HCT116 (cell line): ENCODE data around the gene TXLNG. TPM values are rescaled to one million over a fixed set of nuclear protein-coding genes. Genes with fewer than 3 reads are reported as not detected.

Experiments
- ATAC-seq: fragments of 200-7000 bp; cut with Tn5 transposase; 2 replicates; pipeline ENCODE4 v1.9.1; 2020; ENCODE audit warnings: mild to moderate bottlenecking, moderate library complexity
- BruUV-seq: library from RNA; stranded (reverse); fragments of 400-500 nt; replicated peaks from 2 replicates; lab custom pipeline; 2021; lab: Mats Ljungman, UMichigan
- CTCF ChIA-PET: fragments of 300-600 bp; sonication (Branson Sonifier 250); formaldehyde crosslinking; loops from one replicate; lab custom pipeline; 2021; ENCODE audit warnings: antibody characterized with exemption; lab: Charles Lee
- POLR2A ChIA-PET: fragments of 300-600, 350-600 bp; sonication (Branson Sonifier 250); formaldehyde crosslinking; loops from one replicate; lab custom pipeline; 2021; ENCODE audit warnings: antibody characterized with exemption; lab: Charles Lee
- RAD21 ChIA-PET, 2 experiments: fragments of 300-600 bp; sonication (Branson Sonifier 250); formaldehyde crosslinking; loops; one replicate each; lab custom pipeline; 2023; ENCODE audit warnings: low total read pairs in 2 of 2; ENCODE audit not compliant: uncharacterized antibody in 2 of 2, unreplicated experiment in 2 of 2, low non-redundant PET in 1 of 2; lab: Charles Lee
- DNase-seq: peaks from one replicate; pipeline ENCODE4 v3.0.0-alpha.2; 2010; ENCODE audit warnings: low read depth, low spot score
- H2AFZ ChIP-seq: fragments of 200-600 bp; shearing (Covaris generic), sonication (generic); 2 replicates; pipeline ENCODE4 v1.6.1; 2017; ENCODE audit warnings: low read depth, mixed run types, mixed read lengths, antibody characterized with exemption, low read length; ENCODE audit not compliant: poor library complexity, severe bottlenecking
- H3K27ac ChIP-seq: 2 replicates; pipeline ENCODE4 v1.5.1; 2012; ENCODE audit warnings: low read depth, low read length
- H3K27me3 ChIP-seq: fragments of 200-600 bp; sonication (generic); 2 replicates; pipeline ENCODE4 v1.6.1; 2016; ENCODE audit warnings: mixed run types, low read length, mixed read lengths; ENCODE audit not compliant: insufficient read depth
- H3K36me3 ChIP-seq, 2 experiments: fragments of 200-500 bp in 1 of 2; fragments of 200-600 bp in 1 of 2; sonication (Bioruptor generic) in 1 of 2; sonication (generic) in 1 of 2; 2 replicates each; pipeline versions ENCODE4 v1.5.1 to v1.6.1; 2014 to 2016; ENCODE audit warnings: low read length in 2 of 2, inconsistent platforms in 1 of 2, mixed read lengths in 1 of 2, mixed run types in 1 of 2; ENCODE audit not compliant: insufficient read depth in 2 of 2, control insufficient read depth in 1 of 2
- H3K4me1 ChIP-seq, 2 experiments: fragments of 200-600 bp in 1 of 2; sonication (generic) in 1 of 2; 2 replicates each; pipeline versions ENCODE4 v1.5.1 to v1.6.1; 2012 to 2017; ENCODE audit warnings: low read length in 2 of 2, inconsistent platforms in 1 of 2, mild to moderate bottlenecking in 1 of 2, mixed read lengths in 1 of 2, mixed run types in 1 of 2, moderate library complexity in 1 of 2; ENCODE audit not compliant: insufficient read depth in 2 of 2, control insufficient read depth in 1 of 2
- H3K4me2 ChIP-seq: fragments of 200-600 bp; sonication (generic); 2 replicates; pipeline ENCODE4 v1.6.1; 2017; ENCODE audit warnings: mixed run types, low read length, mixed read lengths
- H3K4me3 ChIP-seq, 2 experiments: fragments of 200-600 bp in 1 of 2; sonication (generic) in 1 of 2; replicated peaks in 1 of 2; 2 replicates each; pipeline ENCODE4 v1.5.1; 2011 to 2016; ENCODE audit warnings: low read length in 2 of 2, control low read depth in 1 of 2, low read depth in 1 of 2, mild to moderate bottlenecking in 1 of 2, mixed read lengths in 1 of 2, mixed run types in 1 of 2
- H3K79me2 ChIP-seq: fragments of 200-600 bp; sonication (generic); 2 replicates; pipeline ENCODE4 v1.6.1; 2017; ENCODE audit warnings: mild to moderate bottlenecking, mixed run types, low read length, moderate library complexity, mixed read lengths; ENCODE audit not compliant: insufficient read depth
- H3K9ac ChIP-seq: fragments of 200-600 bp; sonication (generic); 2 replicates; pipeline ENCODE4 v1.6.1; 2016; ENCODE audit warnings: low read length, mixed read lengths
- H3K9me2 ChIP-seq: fragments of 200-600 bp; sonication (generic), shearing (Covaris generic); 2 replicates; pipeline ENCODE4 v1.6.1; 2017; ENCODE audit warnings: mixed run types, mild to moderate bottlenecking, moderate library complexity; ENCODE audit not compliant: insufficient read depth
- H3K9me3 ChIP-seq, 2 experiments: fragments of 200-500 bp in 1 of 2; fragments of 200-600 bp in 1 of 2; sonication (Bioruptor generic) in 1 of 2; sonication (generic) in 1 of 2; 2 replicates each; pipeline ENCODE4 v1.6.1; 2014 to 2017; ENCODE audit warnings: low read length in 2 of 2, mixed read lengths in 2 of 2, inconsistent platforms in 1 of 2, low read depth in 1 of 2, mild to moderate bottlenecking in 1 of 2, mixed run types in 1 of 2, moderate library complexity in 1 of 2; ENCODE audit not compliant: control insufficient read depth in 1 of 2, insufficient read depth in 1 of 2
- H4K20me1 ChIP-seq: fragments of 200-600 bp; sonication (generic), shearing (Covaris generic); 2 replicates; pipeline ENCODE4 v1.6.1; 2017; ENCODE audit warnings: mixed run types, mild to moderate bottlenecking, moderate library complexity; ENCODE audit not compliant: insufficient read depth
- CTCF ChIP-seq, 3 experiments: fragments of 200-600 bp in 1 of 3; sonication (generic) in 1 of 3; IDR thresholded peaks in 2 of 3; conservative IDR thresholded peaks in 1 of 3; 2 replicates each; pipeline ENCODE4 v1.5.1; 2012 to 2017; ENCODE audit warnings: low read depth in 2 of 3, low read length in 2 of 3, antibody characterized with exemption in 1 of 3, borderline replicate concordance in 1 of 3, control low read depth in 1 of 3, mild to moderate bottlenecking in 1 of 3, mixed read lengths in 1 of 3, mixed run types in 1 of 3, moderate library complexity in 1 of 3; ENCODE audit not compliant: insufficient read depth in 1 of 3
- JUND ChIP-seq: IDR thresholded peaks from 2 replicates; pipeline ENCODE4 v1.6.1; 2012
- POLR2A ChIP-seq: IDR thresholded peaks from 2 replicates; pipeline ENCODE4 v1.7.0; 2011; ENCODE audit warnings: borderline replicate concordance; ENCODE audit not compliant: insufficient read depth, insufficient read length; ENCODE audit errors: extremely low read depth
- REST ChIP-seq: IDR thresholded peaks from 2 replicates; pipeline ENCODE4 v1.6.1; 2012; ENCODE audit warnings: low read depth
- intact Hi-C: fragments of 100-400 bp; cut with micrococcal nuclease; formaldehyde crosslinking; loops from 2 replicates; pipeline ENCODE4 v1.10.0; 2022
- total RNA-seq: library from RNA; stranded (reverse); gene quantifications from one replicate; pipeline ENCODE4 v1.2.1, GENCODE V29; 2021; ENCODE audit not compliant: unreplicated experiment

Gene TXLNG
- total RNA-seq, 1 experiment from 2014 or later: 22.9 TPM

- CTCF ChIA-PET: no interaction called here
- no TSS peak for BruUV-seq
- intact Hi-C loops: no loop called here
- Histone ChIP-seq H3K27ac (no peak overlapping the region), H2AFZ (no peak overlapping the region), H3K9me2 (no peaks in the 10 kb centered on the region), H3K36me3 (peaks cover 2 to 7% of the 10 kb centered on the region in 2 experiments; a peak in 1 of 4 replicates), H3K4me1 (no peaks in the 10 kb centered on the region), H3K4me2 (no peak overlapping the region), H4K20me1 (no peaks in the 10 kb centered on the region), H3K9me3 (no peaks in the 10 kb centered on the region), H3K79me2 (no peaks in the 10 kb centered on the region), H3K9ac (no peak overlapping the region), H3K4me3 (no peak overlapping the region), H3K27me3 (no peaks in the 10 kb centered on the region)
- RAD21 ChIA-PET: no interaction called here
- POLR2A ChIA-PET: no interaction called here
- TF ChIP-seq REST (no peak), POLR2A (no peak), JUND (no peak), CTCF (IDR thresholded peaks at IDR 0.05 in 2 of 3, conservative IDR thresholded peaks at IDR 0.05 in 1 of 3; ENCODE audit: borderline replicate concordance in 1 of 3, insufficient read depth in 1 of 3, low read depth in 2 of 3, low read length in 2 of 3) (no peak)
- DNase-seq (no peak), ATAC-seq (no peak)
Measured at GRCh38 chrX:16754019-16754418, 32.2 kb upstream of the TXLNG start.
